Cardiac muscle cell (in vitro differentiated cells and primary cell): ENCODE measurements around the gene ASMT. TPM values are rescaled to one million over a fixed set of nuclear protein-coding genes. Genes with fewer than 3 reads are reported as not detected.
A peak's percentile ranks its signal among the peaks of the same experiment; 100 is the strongest.
"Not testable (repeated sequence)": the region's sequence is repeated elsewhere in the genome, so short reads cannot be mapped to it uniquely, and the experiment has no call there.

Source experiments
- DNase-seq, 2 donors: peaks; one replicate each; pipeline versions ENCODE4 v3.0.0 to v3.0.0-alpha.2; 2010 to 2017; ENCODE audit warnings: low read depth in 1 of 2, low spot score in 1 of 2
- H3K27ac ChIP-seq: fragments of 200-600 bp; sonication (generic); 2 replicates; pipeline ENCODE4 v1.5.1; 2016
- H3K27me3 ChIP-seq: fragments of 200-600 bp; sonication (generic); 2 replicates; pipeline ENCODE4 v1.6.0; 2016; ENCODE audit warnings: control low read depth
- H3K36me3 ChIP-seq: fragments of 200-600 bp; sonication (generic); 2 replicates; pipeline ENCODE4 v1.5.1; 2016; ENCODE audit warnings: control low read depth
- H3K4me1 ChIP-seq: fragments of 200-600 bp; sonication (generic); 2 replicates; pipeline ENCODE4 v1.8.1; 2017; ENCODE audit warnings: low read depth, mild to moderate bottlenecking, mixed run types
- H3K4me3 ChIP-seq: fragments of 200-600 bp; sonication (generic); 2 replicates; pipeline ENCODE4 v1.5.1; 2016; ENCODE audit warnings: mild to moderate bottlenecking
- H3K9me3 ChIP-seq: fragments of 200-600 bp; sonication (generic); 2 replicates; pipeline ENCODE4 v1.5.1; 2017; ENCODE audit warnings: low read depth, mild to moderate bottlenecking, control low read depth
- CTCF ChIP-seq: IDR thresholded peaks from 2 replicates; pipeline ENCODE4 v1.5.1; 2012; ENCODE audit warnings: low read depth, mild to moderate bottlenecking, low read length
- polyA plus RNA-seq: library from polyadenylated mRNA; unstranded; fragments of >200 nt; fragmentation: Nextera tagmentation; extraction: Ambion mirVana; gene quantifications from 2 replicates; pipeline ENCODE4 v1.2.1, GENCODE V29; 2016
- total RNA-seq: library from RNA; depleted of rRNA; stranded (reverse); fragments of >200 nt; gene quantifications from 2 replicates; pipeline ENCODE4 v1.2.3, GENCODE V29; 2016

ASMT gene
- not detected in 2 replicates for total RNA-seq
- polyA plus RNA-seq = not detected in 2 replicates

GRCh38 chrX:1614927-1615326 lies at the start of gene ASMT:
Gene ASMT (plus strand): TSS chrX:1615059. CDS start chrX:1615200, 141 bp downstream.
- Histone ChIP-seq H3K4me3 (no peak within 1 kb of the TSS), H3K36me3 (no peaks in the 10 kb centered on the region), H3K27ac (no peak within 1 kb of the TSS), H3K27me3 (no peaks in the 10 kb centered on the region), H3K9me3 (no peaks in the 10 kb centered on the region), H3K4me1 (no peaks in the 10 kb centered on the region)
- no peak for TF ChIP-seq CTCF
- DNase-seq = no peak

- not testable (repeated sequence) for H3K36me3 ChIP-seq, H3K4me3 ChIP-seq, H3K27me3 ChIP-seq, H3K9me3 ChIP-seq, H3K27ac ChIP-seq, H3K4me1 ChIP-seq, DNase-seq
Observed at GRCh38 chrX:1574181-1574580, 40.7 kb upstream of the ASMT start.

- no peak for TF ChIP-seq CTCF
- Histone ChIP-seq H3K9me3 (no peaks in the 10 kb centered on the region), H3K27ac (no peak overlapping the region), H3K4me3 (no peak overlapping the region), H3K27me3 (no peaks in the 10 kb centered on the region), H3K4me1 (no peaks in the 10 kb centered on the region), H3K36me3 (no peaks in the 10 kb centered on the region)
- DNase-seq = no peak
Observed at GRCh38 chrX:1576201-1576992, 38.5 kb upstream of the ASMT start.

GRCh38 chrX:1577845-1578244 lies 37.0 kb upstream of the ASMT start:
- Histone ChIP-seq H3K4me1 (no peaks in the 10 kb centered on the region), H3K27ac (no peak overlapping the region), H3K9me3 (no peaks in the 10 kb centered on the region), H3K36me3 (no peaks in the 10 kb centered on the region), H3K27me3 (no peaks in the 10 kb centered on the region), H3K4me3 (no peak overlapping the region)
- no peak for TF ChIP-seq CTCF
- no peak for DNase-seq

- TF ChIP-seq CTCF = no peak
- no peak for DNase-seq
- Histone ChIP-seq H3K4me1 (no peaks in the 10 kb centered on the region), H3K36me3 (no peaks in the 10 kb centered on the region), H3K4me3 (no peak overlapping the region), H3K27ac (no peak overlapping the region), H3K9me3 (no peaks in the 10 kb centered on the region), H3K27me3 (no peaks in the 10 kb centered on the region)
Observed at GRCh38 chrX:1578511-1579173, 36.2 kb upstream of the ASMT start.

GRCh38 chrX:1581132-1581531 lies 33.7 kb upstream of the ASMT start:
- peak; percentile 23 to 54 for DNase-seq
- H3K4me3 ChIP-seq = no peak overlapping the region
- no peaks in the 10 kb centered on the region for H3K9me3 ChIP-seq
- no peaks in the 10 kb centered on the region for H3K4me1 ChIP-seq
- H3K27me3 ChIP-seq = no peaks in the 10 kb centered on the region
- no peak overlapping the region for H3K27ac ChIP-seq
- no peaks in the 10 kb centered on the region for H3K36me3 ChIP-seq
- peak; percentile 77 for TF ChIP-seq CTCF
